Brain microvascular endothelial cell (primary cell): ENCODE data around the gene MESP1.
"Not testable (repeated sequence)": the region's sequence is repeated elsewhere in the genome, so short reads cannot be mapped to it uniquely, and the experiment has no call there.

ENCODE experiments used
- DNase-seq: peaks from one replicate; pipeline ENCODE4 v3.0.0-alpha.2; 2020
- H3K27ac ChIP-seq: fragments of 250-450 bp; sonication (Bioruptor Pico); 2 replicates; pipeline ENCODE4 v1.5.1; 2020; ENCODE audit warnings: mild to moderate bottlenecking, moderate library complexity
- H3K27me3 ChIP-seq: fragments of 250-450 bp; sonication (Bioruptor Pico); replicated peaks from 2 replicates; pipeline ENCODE4 v1.5.1; 2020; ENCODE audit warnings: mild to moderate bottlenecking
- H3K36me3 ChIP-seq: fragments of 250-450 bp; sonication (Bioruptor Pico); replicated peaks from 2 replicates; pipeline ENCODE4 v1.5.1; 2020; ENCODE audit warnings: mild to moderate bottlenecking
- H3K4me3 ChIP-seq: 2 replicates; pipeline ENCODE4 v1.5.1; 2011; ENCODE audit warnings: low read depth, mild to moderate bottlenecking, control low read depth, low read length, moderate library complexity
- in situ Hi-C: cut with HindIII; loops from 2 replicates; pipeline ENCODE4 v1.10.0; 2017; ENCODE audit warnings: low sequenced_read_pairs, low pct_ligation_motif_present
- TF ChIP-seq, protein P1 (sequence below): IDR thresholded peaks from 2 replicates; pipeline ENCODE4 v1.5.1; 2011; ENCODE audit warnings: low read depth, mild to moderate bottlenecking, moderate library complexity, low read length, control low read depth, inconsistent platforms; ENCODE audit errors: missing control alignments

The MESP1 gene

GRCh38 chr15:89794627-89795241, 43.7 kb upstream of the MESP1 start:
- Histone ChIP-seq H3K27ac (no peak overlapping the region), H3K36me3 (peaks cover 56% of the 10 kb centered on the region), H3K27me3 (no peaks in the 10 kb centered on the region), H3K4me3 (no peak overlapping the region)
- in situ Hi-C loops: loop anchor here (5.0 kb wide), 1 partner anchor 43 kb away; no protein-coding TSS in a partner anchor
- TF ChIP-seq, protein P1, sequence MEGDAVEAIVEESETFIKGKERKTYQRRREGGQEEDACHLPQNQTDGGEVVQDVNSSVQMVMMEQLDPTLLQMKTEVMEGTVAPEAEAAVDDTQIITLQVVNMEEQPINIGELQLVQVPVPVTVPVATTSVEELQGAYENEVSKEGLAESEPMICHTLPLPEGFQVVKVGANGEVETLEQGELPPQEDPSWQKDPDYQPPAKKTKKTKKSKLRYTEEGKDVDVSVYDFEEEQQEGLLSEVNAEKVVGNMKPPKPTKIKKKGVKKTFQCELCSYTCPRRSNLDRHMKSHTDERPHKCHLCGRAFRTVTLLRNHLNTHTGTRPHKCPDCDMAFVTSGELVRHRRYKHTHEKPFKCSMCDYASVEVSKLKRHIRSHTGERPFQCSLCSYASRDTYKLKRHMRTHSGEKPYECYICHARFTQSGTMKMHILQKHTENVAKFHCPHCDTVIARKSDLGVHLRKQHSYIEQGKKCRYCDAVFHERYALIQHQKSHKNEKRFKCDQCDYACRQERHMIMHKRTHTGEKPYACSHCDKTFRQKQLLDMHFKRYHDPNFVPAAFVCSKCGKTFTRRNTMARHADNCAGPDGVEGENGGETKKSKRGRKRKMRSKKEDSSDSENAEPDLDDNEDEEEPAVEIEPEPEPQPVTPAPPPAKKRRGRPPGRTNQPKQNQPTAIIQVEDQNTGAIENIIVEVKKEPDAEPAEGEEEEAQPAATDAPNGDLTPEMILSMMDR: no peak
- DNase-seq: peak; percentile 48

GRCh38 chr15:89792106-89792805, 41.2 kb upstream of the MESP1 start:
- TF ChIP-seq, protein P1: no peak
- Histone ChIP-seq H3K36me3 (peaks cover 47% of the 10 kb centered on the region), H3K27ac (no peak overlapping the region), H3K4me3 (no peak overlapping the region), H3K27me3 (no peaks in the 10 kb centered on the region)
- in situ Hi-C loops: loop anchor here (5.0 kb wide), 1 partner anchor 45 kb away; no protein-coding TSS in a partner anchor
- DNase-seq: no peak

DNA sequence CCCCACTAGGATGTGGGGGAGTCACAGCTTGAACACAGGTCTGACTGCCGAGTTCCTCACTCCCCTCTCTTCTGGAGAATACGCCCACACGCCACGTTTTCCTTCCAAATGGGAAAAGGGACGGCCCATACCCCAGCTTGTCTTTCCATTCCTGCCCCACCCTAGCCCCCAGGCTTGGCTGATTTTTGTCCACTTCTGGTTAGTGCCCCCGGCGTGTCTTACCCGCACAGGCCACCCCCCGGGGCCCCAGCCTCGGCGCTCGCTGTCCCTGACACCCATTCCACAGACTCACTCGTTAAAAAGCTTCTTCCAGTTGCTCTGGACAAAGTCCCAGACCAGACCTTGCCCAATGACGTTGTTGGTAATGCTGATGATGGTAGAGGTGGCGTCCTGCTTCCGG, 39.6 kb upstream of the MESP1 start:
- Histone ChIP-seq H3K36me3 (peaks cover 40% of the 10 kb centered on the region), H3K27me3 (no peaks in the 10 kb centered on the region), H3K4me3 (no peak overlapping the region), H3K27ac (no peak overlapping the region)
- TF ChIP-seq, protein P1: no peak
- in situ Hi-C loops: loop anchor here (5.0 kb wide), 1 partner anchor 47 kb away; no protein-coding TSS in a partner anchor
- no peak for DNase-seq

DNA sequence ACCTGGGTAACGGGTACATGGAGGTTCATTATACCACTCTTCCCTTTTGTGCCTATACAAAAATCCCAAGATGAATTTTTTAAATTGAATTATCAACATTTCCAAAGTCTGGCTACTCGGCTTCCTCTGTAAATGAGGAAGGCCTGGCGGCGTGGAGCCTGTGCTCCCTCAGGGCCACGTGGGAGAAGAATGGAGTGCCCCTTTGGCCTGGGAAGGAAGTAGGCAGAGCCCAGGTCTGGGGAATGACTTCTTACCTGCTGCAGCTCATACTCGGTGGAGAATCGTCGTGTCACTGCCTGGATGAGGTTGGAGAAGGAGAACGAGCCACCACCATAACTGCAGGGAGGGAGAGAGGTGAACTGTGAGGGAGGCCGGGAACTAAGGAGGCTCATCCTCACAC, 39.2 kb upstream of the MESP1 start:
- TF ChIP-seq, protein P1: no peak
- H3K27me3 ChIP-seq: no peaks in the 10 kb centered on the region
- H3K36me3 ChIP-seq: peaks cover 40% of the 10 kb centered on the region
- no peak for DNase-seq
- H3K27ac ChIP-seq: no peak overlapping the region
- in situ Hi-C loops: loop anchor here (5.0 kb wide), 1 partner anchor 47 kb away; no protein-coding TSS in a partner anchor
- no peak overlapping the region for H3K4me3 ChIP-seq

GRCh38 chr15:89788585-89788984, 37.5 kb upstream of the MESP1 start:
- DNase-seq, in situ Hi-C loops, H3K27ac ChIP-seq, H3K27me3 ChIP-seq, H3K4me3 ChIP-seq: not testable (repeated sequence)
- H3K36me3 ChIP-seq: peaks cover 47% of the 10 kb centered on the region

- H3K27ac ChIP-seq: no peak overlapping the region
- peaks cover 45% of the 10 kb centered on the region for H3K36me3 ChIP-seq
- no peak overlapping the region for H3K4me3 ChIP-seq
- in situ Hi-C loops: no loop called here
- TF ChIP-seq, protein P1: no peak
- no peaks in the 10 kb centered on the region for H3K27me3 ChIP-seq
- no peak for DNase-seq
Observed at GRCh38 chr15:89787944-89788343, 36.9 kb upstream of the MESP1 start.
